ENCODE results near the gene PCCA.

The PCCA gene

GRCh38 chr13:100433475-100433874, 344.6 kb downstream of the PCCA start:
- no peak for DNase-seq (ENCODE audit: low read depth)

- no peak for DNase-seq (ENCODE audit: low read depth)
Observed at GRCh38 chr13:100434010-100434763, 345.3 kb downstream of the PCCA start.

GRCh38 chr13:100436099-100436498, 347.2 kb downstream of the PCCA start:
- DNase-seq (ENCODE audit: low read depth) = no peak

- no peak for DNase-seq (ENCODE audit: low read depth)
Observed at GRCh38 chr13:100438059-100438788, 349.3 kb downstream of the PCCA start.

- no peak for DNase-seq (ENCODE audit: low read depth)
Observed at GRCh38 chr13:100439247-100439970, 350.5 kb downstream of the PCCA start.

GRCh38 chr13:100440751-100441425, 352.0 kb downstream of the PCCA start:
- DNase-seq (ENCODE audit: low read depth) = no peak

- DNase-seq (ENCODE audit: low read depth) = no peak
Observed at GRCh38 chr13:100442095-100442832, 353.4 kb downstream of the PCCA start.

GRCh38 chr13:100443278-100443997, 354.5 kb downstream of the PCCA start:
- no peak for DNase-seq (ENCODE audit: low read depth)

GRCh38 chr13:100443998-100444328, 355.1 kb downstream of the PCCA start:
- no peak for DNase-seq (ENCODE audit: low read depth)

GRCh38 chr13:100447831-100448230, 358.9 kb downstream of the PCCA start:
- no peak for DNase-seq (ENCODE audit: low read depth)

GRCh38 chr13:100451923-100452322, 363.0 kb downstream of the PCCA start:
- no peak for DNase-seq (ENCODE audit: low read depth)

GRCh38 chr13:100454876-100455275, 366.0 kb downstream of the PCCA start:
- DNase-seq (ENCODE audit: low read depth) = no peak

GRCh38 chr13:100458673-100459072, 369.8 kb downstream of the PCCA start:
- DNase-seq (ENCODE audit: low read depth) = no peak

GRCh38 chr13:100459747-100460146, 370.9 kb downstream of the PCCA start:
- DNase-seq (ENCODE audit: low read depth) = no peak

GRCh38 chr13:100460266-100460665, 371.4 kb downstream of the PCCA start:
- no peak for DNase-seq (ENCODE audit: low read depth)

- DNase-seq (ENCODE audit: low read depth) = no peak
Observed at GRCh38 chr13:100460791-100461190, 371.9 kb downstream of the PCCA start.

GRCh38 chr13:100461309-100462030, 372.6 kb downstream of the PCCA start:
- DNase-seq (ENCODE audit: low read depth) = no peak

GRCh38 chr13:100464006-100464405, 375.1 kb downstream of the PCCA start:
- DNase-seq (ENCODE audit: low read depth) = no peak

- no peak for DNase-seq (ENCODE audit: low read depth)
Observed at GRCh38 chr13:100465558-100465957, 376.7 kb downstream of the PCCA start.

GRCh38 chr13:100470866-100471505, 382.1 kb downstream of the PCCA start:
- no peak for DNase-seq (ENCODE audit: low read depth)
